Stomach (tissue), 4 donors: ENCODE measurements around the gene ZPBP2.

Experiments
- EP300 ChIP-seq: sonication (generic); formaldehyde crosslinking; IDR thresholded peaks from one replicate; pipeline ENCODE4 v1.6.1; 2017; ENCODE audit warnings: antibody characterized with exemption
- TF ChIP-seq, protein P1 (sequence below), 7 experiments: fragments of 450-650 bp in 4 of 7; fragments of 200-600 bp in 3 of 7; sonication (generic) in 3 of 7; IDR thresholded peaks; one replicate each; pipeline ENCODE4 v1.5.1; 2016 to 2019; ENCODE audit warnings: antibody characterized with exemption in 7 of 7, control low read depth in 2 of 7, mild to moderate bottlenecking in 1 of 7

DNA sequence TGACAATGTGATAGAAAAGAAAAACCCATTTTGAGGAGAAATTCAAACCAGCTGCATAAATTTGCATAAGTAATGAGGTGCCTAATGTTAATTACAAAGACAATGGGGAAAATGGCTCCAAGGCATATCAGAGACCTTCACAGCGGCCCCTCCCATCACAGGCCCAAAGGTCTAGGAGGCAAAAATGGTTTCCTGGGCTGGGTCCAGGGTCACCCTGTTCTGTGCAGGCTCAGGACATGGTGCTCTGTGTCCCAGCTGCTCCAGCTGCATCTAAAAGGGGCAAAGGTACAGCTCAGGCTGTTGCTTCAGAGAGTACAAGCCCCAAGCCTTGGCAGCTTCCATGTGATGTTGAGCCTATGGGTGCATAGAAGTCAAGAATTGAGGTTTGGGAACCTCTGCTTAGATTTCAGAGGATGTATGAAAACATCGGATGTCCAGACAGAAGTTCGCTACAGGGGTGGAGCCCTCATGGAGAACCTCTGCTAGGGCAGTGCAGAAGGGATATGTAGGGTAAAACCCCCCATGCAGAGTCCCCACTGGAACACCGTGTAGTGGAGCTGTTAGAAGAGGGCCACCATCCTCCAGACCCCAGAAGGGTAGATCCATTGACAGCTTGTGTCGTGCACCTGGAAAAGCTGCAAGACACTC, 44.5 kb upstream of the ZPBP2 start:
- TF ChIP-seq, protein P1, sequence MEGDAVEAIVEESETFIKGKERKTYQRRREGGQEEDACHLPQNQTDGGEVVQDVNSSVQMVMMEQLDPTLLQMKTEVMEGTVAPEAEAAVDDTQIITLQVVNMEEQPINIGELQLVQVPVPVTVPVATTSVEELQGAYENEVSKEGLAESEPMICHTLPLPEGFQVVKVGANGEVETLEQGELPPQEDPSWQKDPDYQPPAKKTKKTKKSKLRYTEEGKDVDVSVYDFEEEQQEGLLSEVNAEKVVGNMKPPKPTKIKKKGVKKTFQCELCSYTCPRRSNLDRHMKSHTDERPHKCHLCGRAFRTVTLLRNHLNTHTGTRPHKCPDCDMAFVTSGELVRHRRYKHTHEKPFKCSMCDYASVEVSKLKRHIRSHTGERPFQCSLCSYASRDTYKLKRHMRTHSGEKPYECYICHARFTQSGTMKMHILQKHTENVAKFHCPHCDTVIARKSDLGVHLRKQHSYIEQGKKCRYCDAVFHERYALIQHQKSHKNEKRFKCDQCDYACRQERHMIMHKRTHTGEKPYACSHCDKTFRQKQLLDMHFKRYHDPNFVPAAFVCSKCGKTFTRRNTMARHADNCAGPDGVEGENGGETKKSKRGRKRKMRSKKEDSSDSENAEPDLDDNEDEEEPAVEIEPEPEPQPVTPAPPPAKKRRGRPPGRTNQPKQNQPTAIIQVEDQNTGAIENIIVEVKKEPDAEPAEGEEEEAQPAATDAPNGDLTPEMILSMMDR (IDR thresholded peaks at IDR 0.05): no peak
- no peak for TF ChIP-seq EP300
